MCF 10A (cell line): ENCODE measurements around the gene AR. TPM values are rescaled to one million over a fixed set of nuclear protein-coding genes. Genes with fewer than 3 reads are reported as not detected.

Experiments used
- BruUV-seq: library from RNA; stranded (reverse); fragments of 400-500 nt; replicated peaks from 2 replicates; lab custom pipeline; 2021; lab: Mats Ljungman, UMichigan
- CTCF ChIA-PET: fragments of 300-600 bp; sonication (Branson Sonifier 250); formaldehyde crosslinking; extraction: SDS; loops from one replicate; lab custom pipeline; 2021; ENCODE audit warnings: antibody characterized with exemption, inconsistent platforms; lab: Yijun Ruan, JAX
- POLR2A ChIA-PET: fragments of 300-600, 350-650 bp; sonication (Branson Sonifier 250); formaldehyde crosslinking; extraction: SDS; loops from one replicate; lab custom pipeline; 2020; ENCODE audit warnings: antibody characterized with exemption, inconsistent platforms; lab: Yijun Ruan, JAX
- DNase-seq: peaks from one replicate; pipeline ENCODE4 v3.0.0-alpha.2; 2018; ENCODE audit not compliant: unreplicated experiment
- H3K27ac Mint-ChIP-seq: one replicate; pipeline ENCODE4 v1.8.0; 2022; ENCODE audit warnings: mild to moderate bottlenecking, low read depth, mixed read lengths; ENCODE audit not compliant: unreplicated experiment
- H3K27me3 Mint-ChIP-seq: one replicate; pipeline ENCODE4 v1.8.0; 2022; ENCODE audit warnings: mixed read lengths; ENCODE audit not compliant: insufficient read depth, unreplicated experiment
- H3K36me3 Mint-ChIP-seq: one replicate; pipeline ENCODE4 v1.8.0; 2022; ENCODE audit warnings: mild to moderate bottlenecking, moderate library complexity, mixed read lengths; ENCODE audit not compliant: insufficient read depth, unreplicated experiment
- H3K4me1 Mint-ChIP-seq: one replicate; pipeline ENCODE4 v1.8.0; 2022; ENCODE audit warnings: mixed read lengths; ENCODE audit not compliant: insufficient read depth, unreplicated experiment
- H3K4me3 Mint-ChIP-seq: one replicate; pipeline ENCODE4 v1.8.0; 2022; ENCODE audit warnings: mild to moderate bottlenecking, moderate library complexity, mixed read lengths; ENCODE audit not compliant: unreplicated experiment
- H3K9me3 Mint-ChIP-seq: one replicate; pipeline ENCODE4 v1.8.0; 2022; ENCODE audit warnings: mixed read lengths; ENCODE audit not compliant: unreplicated experiment
- CTCF ChIP-seq: fragments of 200-600 bp; IDR thresholded peaks from one replicate; pipeline ENCODE4 v1.8.0; 2022; ENCODE audit warnings: antibody characterized with exemption, mild to moderate bottlenecking; ENCODE audit not compliant: unreplicated experiment
- intact Hi-C: fragments of 100-400 bp; cut with micrococcal nuclease; formaldehyde crosslinking; loops from 2 replicates; pipeline ENCODE4 v1.14.1; 2022
- total RNA-seq: library from RNA; stranded (reverse); gene quantifications from 2 replicates; pipeline ENCODE4 v1.2.3, GENCODE V29; 2022

Gene AR
- total RNA-seq, 1 experiment from 2014 or later: not detected

- no peak overlapping the region for H3K27ac Mint-ChIP-seq
- H3K9me3 Mint-ChIP-seq: peaks cover 7% of the 10 kb centered on the region
- ChIA-PET POLR2A (no interaction called here), CTCF (no interaction called here)
- no peaks in the 10 kb centered on the region for H3K27me3 Mint-ChIP-seq
- H3K4me1 Mint-ChIP-seq: no peaks in the 10 kb centered on the region
- H3K36me3 Mint-ChIP-seq: peaks cover 7% of the 10 kb centered on the region
- TF ChIP-seq CTCF: no peak
- intact Hi-C loops: loop anchor here (10.0 kb wide), 1 partner anchor 173 kb away; no protein-coding TSS in a partner anchor
- no peak overlapping the region for H3K4me3 Mint-ChIP-seq
- no peak for DNase-seq
- no TSS peak for BruUV-seq
Observed at GRCh38 chrX:67727576-67727975, 183.8 kb downstream of the AR start.

GRCh38 chrX:67730296-67730695 is 186.5 kb downstream of the AR start:
- Mint-ChIP-seq H3K4me1 (no peaks in the 10 kb centered on the region), H3K36me3 (no peaks in the 10 kb centered on the region), H3K27me3 (no peaks in the 10 kb centered on the region), H3K4me3 (no peak overlapping the region), H3K9me3 (no peaks in the 10 kb centered on the region), H3K27ac (no peak overlapping the region)
- BruUV-seq: no TSS peak
- CTCF ChIA-PET: no interaction called here
- DNase-seq: no peak
- no peak for TF ChIP-seq CTCF
- POLR2A ChIA-PET: no interaction called here
- intact Hi-C loops: no loop called here

GRCh38 chrX:67731061-67731460 is 187.2 kb downstream of the AR start:
- Mint-ChIP-seq H3K27me3 (no peaks in the 10 kb centered on the region), H3K36me3 (peaks cover 6% of the 10 kb centered on the region), H3K9me3 (no peaks in the 10 kb centered on the region), H3K4me1 (no peaks in the 10 kb centered on the region), H3K4me3 (no peak overlapping the region), H3K27ac (no peak overlapping the region)
- DNase-seq: no peak
- ChIA-PET CTCF (no interaction called here), POLR2A (no interaction called here)
- BruUV-seq: no TSS peak
- TF ChIP-seq CTCF: no peak
- intact Hi-C loops: no loop called here

- ChIA-PET POLR2A (no interaction called here), CTCF (no interaction called here)
- H3K36me3 Mint-ChIP-seq: peaks cover 6% of the 10 kb centered on the region
- H3K27ac Mint-ChIP-seq: no peak overlapping the region
- H3K9me3 Mint-ChIP-seq: peaks cover 6% of the 10 kb centered on the region
- no peaks in the 10 kb centered on the region for H3K4me1 Mint-ChIP-seq
- no TSS peak for BruUV-seq
- TF ChIP-seq CTCF: no peak
- intact Hi-C loops: no loop called here
- no peak overlapping the region for H3K4me3 Mint-ChIP-seq
- DNase-seq: no peak
- H3K27me3 Mint-ChIP-seq: no peaks in the 10 kb centered on the region
Observed at GRCh38 chrX:67732864-67733263, 189.0 kb downstream of the AR start.
